Choroid plexus epithelial cell (primary cell): ENCODE results near the gene NAB1.
A peak's percentile ranks its signal among the peaks of the same experiment; 100 is the strongest.
"Not testable (repeated sequence)": the region's sequence is repeated elsewhere in the genome, so short reads cannot be mapped to it uniquely, and the experiment has no call there.

Experiments
- DNase-seq: peaks from one replicate; pipeline ENCODE4 v3.0.0-alpha.2; 2010; ENCODE audit warnings: low read depth
- H3K4me3 ChIP-seq: 2 replicates; pipeline ENCODE4 v1.5.1; 2011; ENCODE audit warnings: low read depth, mild to moderate bottlenecking, control low read depth, low read length, moderate library complexity
- TF ChIP-seq, protein P1 (sequence below): conservative IDR thresholded peaks from 2 replicates; pipeline ENCODE4 v1.5.1; 2011; ENCODE audit warnings: low read depth, mild to moderate bottlenecking, control low read depth, inconsistent platforms, low read length, moderate library complexity

The NAB1 gene

GRCh38 chr2:190696792-190697398 lies 48.0 kb downstream of the NAB1 start:
- DNase-seq = peak; percentile 29
- TF ChIP-seq, protein P1, sequence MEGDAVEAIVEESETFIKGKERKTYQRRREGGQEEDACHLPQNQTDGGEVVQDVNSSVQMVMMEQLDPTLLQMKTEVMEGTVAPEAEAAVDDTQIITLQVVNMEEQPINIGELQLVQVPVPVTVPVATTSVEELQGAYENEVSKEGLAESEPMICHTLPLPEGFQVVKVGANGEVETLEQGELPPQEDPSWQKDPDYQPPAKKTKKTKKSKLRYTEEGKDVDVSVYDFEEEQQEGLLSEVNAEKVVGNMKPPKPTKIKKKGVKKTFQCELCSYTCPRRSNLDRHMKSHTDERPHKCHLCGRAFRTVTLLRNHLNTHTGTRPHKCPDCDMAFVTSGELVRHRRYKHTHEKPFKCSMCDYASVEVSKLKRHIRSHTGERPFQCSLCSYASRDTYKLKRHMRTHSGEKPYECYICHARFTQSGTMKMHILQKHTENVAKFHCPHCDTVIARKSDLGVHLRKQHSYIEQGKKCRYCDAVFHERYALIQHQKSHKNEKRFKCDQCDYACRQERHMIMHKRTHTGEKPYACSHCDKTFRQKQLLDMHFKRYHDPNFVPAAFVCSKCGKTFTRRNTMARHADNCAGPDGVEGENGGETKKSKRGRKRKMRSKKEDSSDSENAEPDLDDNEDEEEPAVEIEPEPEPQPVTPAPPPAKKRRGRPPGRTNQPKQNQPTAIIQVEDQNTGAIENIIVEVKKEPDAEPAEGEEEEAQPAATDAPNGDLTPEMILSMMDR = no peak
- H3K4me3 ChIP-seq = no peak overlapping the region

DNA sequence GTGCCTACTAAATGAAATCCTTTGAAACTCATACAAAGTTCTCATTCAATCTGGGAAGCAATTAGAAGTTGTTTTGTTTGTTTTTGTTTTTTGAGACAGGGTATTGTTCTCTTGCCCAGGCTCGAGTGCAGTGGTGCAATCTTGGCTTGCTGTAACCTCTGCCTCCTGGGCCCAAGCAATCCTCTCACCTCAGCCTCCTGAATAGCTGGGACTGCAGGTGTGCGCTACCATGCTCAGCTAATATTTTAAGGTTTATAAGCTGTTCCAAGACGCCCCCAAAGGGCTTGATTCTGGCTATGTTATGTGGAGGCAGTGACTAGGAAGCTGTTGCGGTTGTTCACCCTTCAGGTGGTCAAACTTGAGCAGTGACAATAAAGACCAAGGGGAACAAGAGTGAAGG lies 48.5 kb downstream of the NAB1 start:
- no peak overlapping the region for H3K4me3 ChIP-seq
- TF ChIP-seq, protein P1 = no peak
- no peak for DNase-seq

GRCh38 chr2:190698895-190699294 lies 50.0 kb downstream of the NAB1 start:
- TF ChIP-seq, protein P1 = peak; percentile 69
- DNase-seq = peak; percentile 37

GRCh38 chr2:190701586-190701985 lies 52.7 kb downstream of the NAB1 start:
- H3K4me3 ChIP-seq = no peak overlapping the region
- TF ChIP-seq, protein P1 = no peak
- no peak for DNase-seq

More at GRCh38 chr2:190698895-190699294, 50.0 kb downstream of the NAB1 start:
- H3K4me3 ChIP-seq = no peak overlapping the region

DNA sequence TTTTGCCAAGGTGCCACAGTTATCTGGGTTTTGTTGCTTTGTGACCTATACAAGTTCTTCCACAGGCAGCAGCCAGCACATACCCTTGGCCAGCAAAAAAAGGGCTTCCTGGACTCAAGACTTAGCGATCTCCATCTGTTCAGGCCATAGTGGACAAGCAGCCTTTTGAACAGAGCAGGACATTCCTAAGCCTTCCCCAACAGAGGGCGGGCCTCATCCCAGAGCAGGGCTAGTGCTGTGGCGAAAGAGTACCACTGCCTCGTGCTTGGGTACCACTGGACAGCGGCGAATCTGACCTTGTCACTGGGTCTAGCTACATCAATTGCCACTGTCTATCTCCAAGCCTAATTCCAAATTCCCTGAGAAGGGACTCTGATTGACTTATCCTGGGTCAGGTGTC lies 56.4 kb downstream of the NAB1 start:
- no peak for DNase-seq
- TF ChIP-seq, protein P1 = no peak
- no peak overlapping the region for H3K4me3 ChIP-seq

DNA sequence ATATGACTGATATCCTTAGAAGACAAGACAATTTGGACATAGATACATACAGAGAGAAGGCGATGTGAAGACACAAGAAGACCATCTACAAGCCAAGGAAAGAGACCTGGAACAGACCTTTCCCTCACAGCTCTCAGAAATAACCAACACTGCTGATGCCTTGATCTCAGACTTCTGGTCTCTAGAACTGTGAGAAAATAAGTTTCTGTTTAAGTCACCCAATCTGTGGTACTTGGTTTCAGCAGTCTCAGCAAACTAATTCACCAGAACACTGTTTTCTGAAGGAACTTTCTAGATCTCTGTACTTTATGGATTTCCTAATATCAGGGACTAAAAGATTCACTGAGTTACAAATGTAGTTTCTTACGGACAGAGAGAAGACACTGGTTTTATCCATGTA lies 58.8 kb downstream of the NAB1 start:
- H3K4me3 ChIP-seq = no peak overlapping the region
- DNase-seq = no peak
- TF ChIP-seq, protein P1 = no peak

- not testable (repeated sequence) for H3K4me3 ChIP-seq
- peak; percentile 23 for DNase-seq
Measured at GRCh38 chr2:190708650-190709049, 59.8 kb downstream of the NAB1 start.
